OCI-LY3 (cell line): ENCODE results near the gene SRCAP.

Experiments
- EZH2phosphoT487 ChIP-seq: fragments of 200-600 bp; shearing (Covaris generic); IDR thresholded peaks from 2 replicates; pipeline ENCODE4 v1.6.1; 2018; ENCODE audit warnings: antibody characterized with exemption, mixed run types, low read depth
- TF ChIP-seq, protein P1 (sequence below): fragments of 200-600, 300-600 bp; sonication (generic); IDR thresholded peaks from 2 replicates; pipeline ENCODE4 v1.5.1; 2014; ENCODE audit warnings: antibody characterized with exemption, low read length, low read depth

DNA sequence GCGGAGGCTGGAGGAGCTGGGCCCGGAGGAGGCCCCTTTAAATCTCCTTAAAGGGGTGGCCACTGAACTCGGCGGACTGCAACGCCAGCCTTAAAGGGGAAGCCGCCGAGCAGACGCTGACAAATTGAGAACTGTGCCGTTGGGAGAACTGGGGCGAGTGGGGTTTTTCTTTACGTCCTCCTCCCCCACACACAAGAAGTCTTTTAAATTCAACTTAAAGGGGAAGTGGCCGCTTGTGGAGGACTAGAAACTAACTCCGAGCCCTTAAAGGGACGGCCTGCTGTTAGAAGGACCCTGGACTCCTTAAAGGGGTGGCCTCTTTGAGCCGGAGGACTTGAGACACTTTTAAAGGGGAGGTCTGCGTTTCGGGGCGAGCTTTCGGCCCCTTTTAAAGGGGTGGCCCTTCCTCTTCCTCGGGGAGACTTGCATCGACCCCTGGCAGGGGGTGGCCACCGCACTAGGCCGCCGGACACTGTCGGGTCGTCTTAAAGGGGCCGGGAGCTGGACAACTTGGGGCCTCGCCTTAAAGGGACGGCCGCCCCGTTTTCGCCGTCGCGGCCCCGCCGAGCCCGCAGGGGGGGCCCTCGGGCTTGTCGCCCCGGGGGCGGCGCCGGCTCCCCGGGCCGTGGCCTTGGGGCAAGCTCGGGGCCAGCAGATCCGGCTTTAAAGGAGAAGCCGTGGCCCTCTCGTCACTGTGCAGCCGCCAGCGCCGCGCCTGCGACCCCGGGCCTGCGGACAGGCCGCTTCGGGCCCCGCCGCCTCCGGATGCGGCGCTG is 40.1 kb upstream of the SRCAP start:
- TF ChIP-seq, protein P1, sequence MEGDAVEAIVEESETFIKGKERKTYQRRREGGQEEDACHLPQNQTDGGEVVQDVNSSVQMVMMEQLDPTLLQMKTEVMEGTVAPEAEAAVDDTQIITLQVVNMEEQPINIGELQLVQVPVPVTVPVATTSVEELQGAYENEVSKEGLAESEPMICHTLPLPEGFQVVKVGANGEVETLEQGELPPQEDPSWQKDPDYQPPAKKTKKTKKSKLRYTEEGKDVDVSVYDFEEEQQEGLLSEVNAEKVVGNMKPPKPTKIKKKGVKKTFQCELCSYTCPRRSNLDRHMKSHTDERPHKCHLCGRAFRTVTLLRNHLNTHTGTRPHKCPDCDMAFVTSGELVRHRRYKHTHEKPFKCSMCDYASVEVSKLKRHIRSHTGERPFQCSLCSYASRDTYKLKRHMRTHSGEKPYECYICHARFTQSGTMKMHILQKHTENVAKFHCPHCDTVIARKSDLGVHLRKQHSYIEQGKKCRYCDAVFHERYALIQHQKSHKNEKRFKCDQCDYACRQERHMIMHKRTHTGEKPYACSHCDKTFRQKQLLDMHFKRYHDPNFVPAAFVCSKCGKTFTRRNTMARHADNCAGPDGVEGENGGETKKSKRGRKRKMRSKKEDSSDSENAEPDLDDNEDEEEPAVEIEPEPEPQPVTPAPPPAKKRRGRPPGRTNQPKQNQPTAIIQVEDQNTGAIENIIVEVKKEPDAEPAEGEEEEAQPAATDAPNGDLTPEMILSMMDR, result peak; percentile 35
- TF ChIP-seq EZH2phosphoT487, result no peak
